ENCODE results near the gene MYO18A.
A peak's percentile ranks its signal among the peaks of the same experiment; 100 is the strongest.
"Not testable (repeated sequence)": the region's sequence is repeated elsewhere in the genome, so short reads cannot be mapped to it uniquely, and the experiment has no call there.

Gene MYO18A

GRCh38 chr17:29094101-29094708, 86.0 kb downstream of the MYO18A start:
- H3K9me3 Mint-ChIP-seq: no peaks in the 10 kb centered on the region
- no peak overlapping the region for H3K27ac Mint-ChIP-seq
- peaks cover 100% of the 10 kb centered on the region for H3K36me3 Mint-ChIP-seq (ENCODE audit: low read depth)
- no peak overlapping the region for H3K4me3 Mint-ChIP-seq
- H3K4me1 Mint-ChIP-seq (ENCODE audit: low read depth): no peaks in the 10 kb centered on the region
- intact Hi-C loops (cut with micrococcal nuclease): no loop called here
- no peaks in the 10 kb centered on the region for H3K27me3 Mint-ChIP-seq

- intact Hi-C loops (cut with micrococcal nuclease): no loop called here
- Mint-ChIP-seq H3K4me1 (ENCODE audit: low read depth) (no peaks in the 10 kb centered on the region), H3K27ac (no peak overlapping the region), H3K9me3 (no peaks in the 10 kb centered on the region), H3K4me3 (no peak overlapping the region), H3K36me3 (ENCODE audit: low read depth) (peaks cover 100% of the 10 kb centered on the region), H3K27me3 (no peaks in the 10 kb centered on the region)
Measured at GRCh38 chr17:29093090-29093871, 86.9 kb downstream of the MYO18A start.

- intact Hi-C loops (cut with micrococcal nuclease): loop anchor here (1.0 kb wide), 1 partner anchor 11 kb away; no protein-coding TSS in a partner anchor
- Mint-ChIP-seq H3K4me1 (ENCODE audit: low read depth) (no peaks in the 10 kb centered on the region), H3K27me3 (no peaks in the 10 kb centered on the region), H3K27ac (no peak overlapping the region), H3K9me3 (no peaks in the 10 kb centered on the region), H3K4me3 (no peak overlapping the region), H3K36me3 (ENCODE audit: low read depth) (peaks cover 100% of the 10 kb centered on the region)
Measured at GRCh38 chr17:29091606-29092289, 88.5 kb downstream of the MYO18A start.

GRCh38 chr17:29090750-29091605, 89.2 kb downstream of the MYO18A start:
- H3K4me1 Mint-ChIP-seq (ENCODE audit: low read depth): no peaks in the 10 kb centered on the region
- H3K27me3 Mint-ChIP-seq: no peaks in the 10 kb centered on the region
- H3K4me3 Mint-ChIP-seq: no peak overlapping the region
- no peak overlapping the region for H3K27ac Mint-ChIP-seq
- H3K9me3 Mint-ChIP-seq: no peaks in the 10 kb centered on the region
- peaks cover 100% of the 10 kb centered on the region for H3K36me3 Mint-ChIP-seq (ENCODE audit: low read depth)
- intact Hi-C loops (cut with micrococcal nuclease): loop anchor here (1.0 kb wide), 1 partner anchor 11 kb away; no protein-coding TSS in a partner anchor

- Mint-ChIP-seq H3K27ac (no peak overlapping the region), H3K9me3 (no peaks in the 10 kb centered on the region), H3K36me3 (ENCODE audit: low read depth) (peaks cover 100% of the 10 kb centered on the region), H3K4me1 (ENCODE audit: low read depth) (no peaks in the 10 kb centered on the region), H3K27me3 (no peaks in the 10 kb centered on the region), H3K4me3 (no peak overlapping the region)
- intact Hi-C loops (cut with micrococcal nuclease): no loop called here
Measured at GRCh38 chr17:29090108-29090507, 90.1 kb downstream of the MYO18A start.

GRCh38 chr17:29089601-29090044, 90.6 kb downstream of the MYO18A start:
- Mint-ChIP-seq H3K4me1 (ENCODE audit: low read depth) (no peaks in the 10 kb centered on the region), H3K9me3 (no peaks in the 10 kb centered on the region), H3K36me3 (ENCODE audit: low read depth) (peaks cover 100% of the 10 kb centered on the region), H3K27me3 (no peaks in the 10 kb centered on the region), H3K27ac (peak overlapping the region; percentile 6), H3K4me3 (no peak overlapping the region)
- intact Hi-C loops (cut with micrococcal nuclease): no loop called here

- H3K4me3 Mint-ChIP-seq; H3K9me3 Mint-ChIP-seq; intact Hi-C loops (cut with micrococcal nuclease); H3K4me1 Mint-ChIP-seq (ENCODE audit: low read depth); H3K27me3 Mint-ChIP-seq: not testable (repeated sequence)
- peaks cover 100% of the 10 kb centered on the region for H3K36me3 Mint-ChIP-seq (ENCODE audit: low read depth)
- H3K27ac Mint-ChIP-seq: peak overlapping the region; percentile 6
Measured at GRCh38 chr17:29088782-29089181, 91.4 kb downstream of the MYO18A start.

- no peaks in the 10 kb centered on the region for H3K4me1 Mint-ChIP-seq (ENCODE audit: low read depth)
- H3K27me3 Mint-ChIP-seq: no peaks in the 10 kb centered on the region
- H3K27ac Mint-ChIP-seq: no peak overlapping the region
- intact Hi-C loops (cut with micrococcal nuclease): no loop called here
- H3K9me3 Mint-ChIP-seq: no peaks in the 10 kb centered on the region
- H3K36me3 Mint-ChIP-seq (ENCODE audit: low read depth): peaks cover 100% of the 10 kb centered on the region
- H3K4me3 Mint-ChIP-seq: no peak overlapping the region
Measured at GRCh38 chr17:29086628-29087332, 93.4 kb downstream of the MYO18A start.

GRCh38 chr17:29085223-29085622, 95.0 kb downstream of the MYO18A start:
- Mint-ChIP-seq H3K36me3 (ENCODE audit: low read depth) (peaks cover 100% of the 10 kb centered on the region), H3K27ac (no peak overlapping the region), H3K9me3 (no peaks in the 10 kb centered on the region), H3K4me3 (no peak overlapping the region), H3K4me1 (ENCODE audit: low read depth) (peaks cover 1% of the 10 kb centered on the region), H3K27me3 (no peaks in the 10 kb centered on the region)
- intact Hi-C loops (cut with micrococcal nuclease): no loop called here

- H3K9me3 Mint-ChIP-seq: no peaks in the 10 kb centered on the region
- peaks cover 7% of the 10 kb centered on the region for H3K4me1 Mint-ChIP-seq (ENCODE audit: low read depth)
- no peak overlapping the region for H3K4me3 Mint-ChIP-seq
- intact Hi-C loops (cut with micrococcal nuclease): no loop called here
- peaks cover 100% of the 10 kb centered on the region for H3K36me3 Mint-ChIP-seq (ENCODE audit: low read depth)
- no peak overlapping the region for H3K27ac Mint-ChIP-seq
- no peaks in the 10 kb centered on the region for H3K27me3 Mint-ChIP-seq
Measured at GRCh38 chr17:29084541-29085146, 95.6 kb downstream of the MYO18A start.

GRCh38 chr17:29080965-29081364, 99.2 kb downstream of the MYO18A start:
- H3K9me3 Mint-ChIP-seq: no peaks in the 10 kb centered on the region
- peak overlapping the region; percentile 1 for H3K27ac Mint-ChIP-seq
- no peaks in the 10 kb centered on the region for H3K27me3 Mint-ChIP-seq
- intact Hi-C loops (cut with micrococcal nuclease): no loop called here
- H3K4me1 Mint-ChIP-seq (ENCODE audit: low read depth): peaks cover 32% of the 10 kb centered on the region
- no peak overlapping the region for H3K4me3 Mint-ChIP-seq
- H3K36me3 Mint-ChIP-seq (ENCODE audit: low read depth): peaks cover 100% of the 10 kb centered on the region

- Mint-ChIP-seq H3K4me1 (ENCODE audit: low read depth) (peaks cover 37% of the 10 kb centered on the region), H3K27me3 (no peaks in the 10 kb centered on the region), H3K4me3 (no peak overlapping the region), H3K27ac (peak overlapping the region; percentile 73), H3K9me3 (no peaks in the 10 kb centered on the region), H3K36me3 (ENCODE audit: low read depth) (peaks cover 100% of the 10 kb centered on the region)
- intact Hi-C loops (cut with micrococcal nuclease): no loop called here
Measured at GRCh38 chr17:29080323-29080722, 99.9 kb downstream of the MYO18A start.

- Mint-ChIP-seq H3K9me3 (no peaks in the 10 kb centered on the region), H3K4me3 (no peak overlapping the region), H3K27ac (peak overlapping the region; percentile 73), H3K4me1 (ENCODE audit: low read depth) (peaks cover 37% of the 10 kb centered on the region), H3K36me3 (ENCODE audit: low read depth) (peaks cover 97% of the 10 kb centered on the region), H3K27me3 (no peaks in the 10 kb centered on the region)
- intact Hi-C loops (cut with micrococcal nuclease): loop anchor here (5.0 kb wide), 1 partner anchor 38 kb away; the partner anchor contains the start of gene PIPOX
Measured at GRCh38 chr17:29079887-29080286, 100.3 kb downstream of the MYO18A start.
